ENCODE data around the gene TRAPPC6A.

Gene TRAPPC6A

GRCh38 chr19:45146251-45146650, 31.8 kb downstream of the TRAPPC6A start:
- no peak for DNase-seq

- DNase-seq: no peak
Measured at GRCh38 chr19:45145270-45146189, 32.5 kb downstream of the TRAPPC6A start.

GRCh38 chr19:45144431-45145269, 33.4 kb downstream of the TRAPPC6A start:
- no peak for DNase-seq

GRCh38 chr19:45142726-45143110, 35.3 kb downstream of the TRAPPC6A start:
- DNase-seq: no peak

GRCh38 chr19:45142016-45142725, 35.9 kb downstream of the TRAPPC6A start:
- no peak for DNase-seq

GRCh38 chr19:45141203-45141900, 36.7 kb downstream of the TRAPPC6A start:
- DNase-seq: no peak

GRCh38 chr19:45140533-45140932, 37.5 kb downstream of the TRAPPC6A start:
- DNase-seq: no peak

- no peak for DNase-seq
Measured at GRCh38 chr19:45140144-45140503, 37.9 kb downstream of the TRAPPC6A start.

- no peak for DNase-seq
Measured at GRCh38 chr19:45139286-45140143, 38.5 kb downstream of the TRAPPC6A start.

- DNase-seq: no peak
Measured at GRCh38 chr19:45138303-45138751, 39.7 kb downstream of the TRAPPC6A start.

- no peak for DNase-seq
Measured at GRCh38 chr19:45137179-45137761, 40.8 kb downstream of the TRAPPC6A start.

GRCh38 chr19:45136507-45137178, 41.4 kb downstream of the TRAPPC6A start:
- DNase-seq: no peak

GRCh38 chr19:45135176-45135885, 42.7 kb downstream of the TRAPPC6A start:
- no peak for DNase-seq

- DNase-seq: no peak
Measured at GRCh38 chr19:45133661-45134060, 44.4 kb downstream of the TRAPPC6A start.

- no peak for DNase-seq
Measured at GRCh38 chr19:45130888-45131615, 47.0 kb downstream of the TRAPPC6A start.

- no peak for DNase-seq
Measured at GRCh38 chr19:45130236-45130635, 47.8 kb downstream of the TRAPPC6A start.

- no peak for DNase-seq
Measured at GRCh38 chr19:45128806-45129205, 49.2 kb downstream of the TRAPPC6A start.

- DNase-seq: no peak
Measured at GRCh38 chr19:45128146-45128545, 49.9 kb downstream of the TRAPPC6A start.

- DNase-seq: no peak
Measured at GRCh38 chr19:45126654-45127053, 51.4 kb downstream of the TRAPPC6A start.

All from CD4-positive, alpha-beta T cell treated with Interleukin-17A for 1 hour (primary cell).